MM.1S (cell line): ENCODE measurements around the gene DNASE2B.

ENCODE experiments used
- DNase-seq: peaks from one replicate; pipeline ENCODE4 v3.0.0-alpha.2; 2015
- H2AFZ ChIP-seq: fragments of 300-600 bp; sonication (generic); 2 replicates; pipeline ENCODE4 v1.6.0; 2016; ENCODE audit warnings: antibody characterized with exemption, low read length
- H3F3A ChIP-seq: fragments of 300-600 bp; sonication (generic); 2 replicates; pipeline ENCODE4 v1.6.1; 2016; ENCODE audit warnings: mild to moderate bottlenecking, antibody characterized with exemption, low read length, moderate library complexity, mixed read lengths; ENCODE audit not compliant: insufficient read depth
- H3K27ac ChIP-seq: fragments of 300-600 bp; sonication (generic); 2 replicates; pipeline ENCODE4 v1.5.1; 2016; ENCODE audit warnings: mild to moderate bottlenecking, low read length
- H3K27me3 ChIP-seq: fragments of 300-600 bp; sonication (generic); replicated peaks from 2 replicates; pipeline ENCODE4 v1.6.0; 2016; ENCODE audit warnings: low read length; ENCODE audit not compliant: insufficient read depth
- H3K36me3 ChIP-seq: fragments of 300-600 bp; sonication (generic); replicated peaks from 2 replicates; pipeline ENCODE4 v1.6.1; 2016; ENCODE audit warnings: mild to moderate bottlenecking, low read length, mixed read lengths; ENCODE audit not compliant: insufficient read depth
- H3K4me1 ChIP-seq: fragments of 300-600 bp; sonication (generic); 2 replicates; pipeline ENCODE4 v1.6.1; 2016; ENCODE audit warnings: low read length, mixed read lengths
- H3K4me2 ChIP-seq: fragments of 300-600 bp; sonication (generic); 2 replicates; pipeline ENCODE4 v1.6.0; 2016; ENCODE audit warnings: low read depth, low read length
- H3K4me3 ChIP-seq: fragments of 300-600 bp; sonication (generic); 2 replicates; pipeline ENCODE4 v1.5.1; 2016; ENCODE audit warnings: low read length, mixed read lengths
- H3K79me2 ChIP-seq: fragments of 300-600 bp; sonication (generic); 2 replicates; pipeline ENCODE4 v1.6.1; 2016; ENCODE audit warnings: mixed run types, low read length, mixed read lengths
- H3K9ac ChIP-seq: fragments of 300-600 bp; sonication (generic); 2 replicates; pipeline ENCODE4 v1.6.1; 2016; ENCODE audit warnings: low read length, mixed read lengths
- H3K9me2 ChIP-seq: fragments of 300-600 bp; sonication (generic); replicated peaks from 2 replicates; pipeline ENCODE4 v1.6.1; 2016; ENCODE audit warnings: mild to moderate bottlenecking, low read length, mixed read lengths; ENCODE audit not compliant: insufficient read depth
- H3K9me3 ChIP-seq: fragments of 300-600 bp; sonication (generic); replicated peaks from 2 replicates; pipeline ENCODE4 v1.6.1; 2016; ENCODE audit warnings: mild to moderate bottlenecking, low read length, mixed read lengths; ENCODE audit not compliant: insufficient read depth
- H4K20me1 ChIP-seq: fragments of 300-600 bp; sonication (generic); 2 replicates; pipeline ENCODE4 v1.6.1; 2016; ENCODE audit warnings: mild to moderate bottlenecking, low read length, moderate library complexity, mixed read lengths; ENCODE audit not compliant: insufficient read depth
- EZH2 ChIP-seq: fragments of 300-600 bp; sonication (generic); optimal IDR thresholded peaks from 2 replicates; pipeline ENCODE3; 2017; ENCODE audit warnings: low read depth, mild to moderate bottlenecking, antibody characterized with exemption, low read length, mixed read lengths
- EZH2phosphoT487 ChIP-seq: fragments of 300-600 bp; sonication (generic); IDR thresholded peaks from 2 replicates; pipeline ENCODE4 v1.6.1; 2018; ENCODE audit warnings: antibody characterized with exemption, low read length
- TF ChIP-seq, protein P1 (sequence below): fragments of 300-600 bp; sonication (generic); IDR thresholded peaks from 2 replicates; pipeline ENCODE4 v1.5.1; 2016; ENCODE audit warnings: antibody characterized with exemption, low read length, mixed read lengths

Gene DNASE2B

GRCh38 chr1:84406346-84406861 lies 8.1 kb downstream of the DNASE2B start:
- Histone ChIP-seq H3K9me2 (no peaks in the 10 kb centered on the region), H3K4me2 (no peak overlapping the region), H2AFZ (no peak overlapping the region), H3K9ac (no peak overlapping the region), H3K27me3 (no peaks in the 10 kb centered on the region), H3K27ac (no peak overlapping the region), H3F3A (no peaks in the 10 kb centered on the region), H3K9me3 (no peaks in the 10 kb centered on the region), H3K4me3 (no peak overlapping the region), H3K4me1 (no peaks in the 10 kb centered on the region), H4K20me1 (no peaks in the 10 kb centered on the region), H3K36me3 (no peaks in the 10 kb centered on the region), H3K79me2 (no peaks in the 10 kb centered on the region)
- no peak for TF ChIP-seq EZH2phosphoT487
- TF ChIP-seq EZH2, result no peak
- TF ChIP-seq, protein P1, sequence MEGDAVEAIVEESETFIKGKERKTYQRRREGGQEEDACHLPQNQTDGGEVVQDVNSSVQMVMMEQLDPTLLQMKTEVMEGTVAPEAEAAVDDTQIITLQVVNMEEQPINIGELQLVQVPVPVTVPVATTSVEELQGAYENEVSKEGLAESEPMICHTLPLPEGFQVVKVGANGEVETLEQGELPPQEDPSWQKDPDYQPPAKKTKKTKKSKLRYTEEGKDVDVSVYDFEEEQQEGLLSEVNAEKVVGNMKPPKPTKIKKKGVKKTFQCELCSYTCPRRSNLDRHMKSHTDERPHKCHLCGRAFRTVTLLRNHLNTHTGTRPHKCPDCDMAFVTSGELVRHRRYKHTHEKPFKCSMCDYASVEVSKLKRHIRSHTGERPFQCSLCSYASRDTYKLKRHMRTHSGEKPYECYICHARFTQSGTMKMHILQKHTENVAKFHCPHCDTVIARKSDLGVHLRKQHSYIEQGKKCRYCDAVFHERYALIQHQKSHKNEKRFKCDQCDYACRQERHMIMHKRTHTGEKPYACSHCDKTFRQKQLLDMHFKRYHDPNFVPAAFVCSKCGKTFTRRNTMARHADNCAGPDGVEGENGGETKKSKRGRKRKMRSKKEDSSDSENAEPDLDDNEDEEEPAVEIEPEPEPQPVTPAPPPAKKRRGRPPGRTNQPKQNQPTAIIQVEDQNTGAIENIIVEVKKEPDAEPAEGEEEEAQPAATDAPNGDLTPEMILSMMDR, result no peak
- DNase-seq, result no peak

- TF ChIP-seq, protein P1, result no peak
- no peak for TF ChIP-seq EZH2
- TF ChIP-seq EZH2phosphoT487, result no peak
- Histone ChIP-seq H3K9ac (no peak overlapping the region), H4K20me1 (no peaks in the 10 kb centered on the region), H3K9me3 (no peaks in the 10 kb centered on the region), H3K27me3 (no peaks in the 10 kb centered on the region), H2AFZ (no peak overlapping the region), H3F3A (no peaks in the 10 kb centered on the region), H3K9me2 (no peaks in the 10 kb centered on the region), H3K79me2 (no peaks in the 10 kb centered on the region), H3K36me3 (no peaks in the 10 kb centered on the region), H3K27ac (no peak overlapping the region), H3K4me3 (no peak overlapping the region), H3K4me1 (no peaks in the 10 kb centered on the region), H3K4me2 (no peak overlapping the region)
- no peak for DNase-seq
Measured at GRCh38 chr1:84407524-84407923, 9.2 kb downstream of the DNASE2B start.

DNA sequence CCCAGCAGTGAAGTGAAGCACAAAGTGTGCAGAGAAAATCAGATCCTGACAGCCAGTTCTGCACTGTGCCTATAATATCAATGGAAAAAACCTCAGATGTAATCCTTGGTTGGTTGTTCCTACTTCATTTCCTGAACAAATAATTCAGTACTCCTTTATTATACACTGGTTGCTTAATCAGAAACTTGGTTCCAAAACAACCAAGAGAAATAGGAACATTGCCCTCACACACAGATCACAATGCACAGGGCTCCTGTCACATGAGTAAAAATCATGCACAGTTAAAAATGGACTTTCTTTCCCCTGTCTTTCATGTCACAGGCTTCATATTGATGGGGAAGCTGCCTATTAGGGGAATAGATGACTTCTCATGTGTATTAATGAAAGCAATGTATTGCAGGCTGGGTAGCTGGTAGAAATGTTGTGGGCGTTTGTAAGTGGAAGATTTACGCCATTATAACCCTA lies 9.7 kb downstream of the DNASE2B start:
- Histone ChIP-seq H3K9me2 (no peaks in the 10 kb centered on the region), H3K4me2 (no peak overlapping the region), H3K79me2 (no peaks in the 10 kb centered on the region), H3K4me3 (no peak overlapping the region), H3F3A (no peaks in the 10 kb centered on the region), H3K27ac (no peak overlapping the region), H4K20me1 (no peaks in the 10 kb centered on the region), H3K36me3 (no peaks in the 10 kb centered on the region), H3K27me3 (no peaks in the 10 kb centered on the region), H3K9me3 (no peaks in the 10 kb centered on the region), H3K9ac (no peak overlapping the region), H2AFZ (no peak overlapping the region), H3K4me1 (no peaks in the 10 kb centered on the region)
- no peak for DNase-seq
- TF ChIP-seq, protein P1, result no peak
- TF ChIP-seq EZH2phosphoT487, result no peak
- TF ChIP-seq EZH2, result no peak
